GM18870 (cell line): ENCODE data around the gene SLC6A6.

ENCODE experiments used
- ATAC-seq: cut with Tn5 transposase; IDR thresholded peaks from one replicate; pipeline ENCODE4 v1.9.1; 2021; ENCODE audit warnings: moderate library complexity; ENCODE audit not compliant: unreplicated experiment

Gene SLC6A6

GRCh38 chr3:14518432-14518802 lies 116.0 kb downstream of the SLC6A6 start:
- no peak for ATAC-seq

- ATAC-seq: no peak
Observed at GRCh38 chr3:14518893-14519292, 116.5 kb downstream of the SLC6A6 start.

GRCh38 chr3:14519406-14519805 lies 117.0 kb downstream of the SLC6A6 start:
- no peak for ATAC-seq

- ATAC-seq: no peak
Observed at GRCh38 chr3:14520149-14520548, 117.7 kb downstream of the SLC6A6 start.

GRCh38 chr3:14520967-14521366 lies 118.6 kb downstream of the SLC6A6 start:
- ATAC-seq: no peak

- ATAC-seq: no peak
Observed at GRCh38 chr3:14521611-14522010, 119.2 kb downstream of the SLC6A6 start.

GRCh38 chr3:14522129-14522691 lies 119.8 kb downstream of the SLC6A6 start:
- no peak for ATAC-seq

GRCh38 chr3:14522768-14523167 lies 120.4 kb downstream of the SLC6A6 start:
- no peak for ATAC-seq

- ATAC-seq: no peak
Observed at GRCh38 chr3:14523792-14524191, 121.4 kb downstream of the SLC6A6 start.

- ATAC-seq: no peak
Observed at GRCh38 chr3:14524311-14524711, 121.9 kb downstream of the SLC6A6 start.

GRCh38 chr3:14524920-14525660 lies 122.7 kb downstream of the SLC6A6 start:
- ATAC-seq: no peak

- no peak for ATAC-seq
Observed at GRCh38 chr3:14525685-14526631, 123.6 kb downstream of the SLC6A6 start.

- ATAC-seq: no peak
Observed at GRCh38 chr3:14528081-14528480, 125.7 kb downstream of the SLC6A6 start.

GRCh38 chr3:14531856-14532395 lies 129.5 kb downstream of the SLC6A6 start:
- no peak for ATAC-seq

- ATAC-seq: no peak
Observed at GRCh38 chr3:14532691-14533456, 130.5 kb downstream of the SLC6A6 start.

GRCh38 chr3:14533457-14533958 lies 131.1 kb downstream of the SLC6A6 start:
- ATAC-seq: no peak

GRCh38 chr3:14534516-14535191 lies 132.2 kb downstream of the SLC6A6 start:
- no peak for ATAC-seq

GRCh38 chr3:14535616-14536015 lies 133.2 kb downstream of the SLC6A6 start:
- no peak for ATAC-seq

GRCh38 chr3:14536055-14536815 lies 133.8 kb downstream of the SLC6A6 start:
- ATAC-seq: no peak
